Endothelial cell of umbilical vein (primary cell): Measurements from ENCODE around the gene EFHD2. TPM values are rescaled to one million over a fixed set of nuclear protein-coding genes. Genes with fewer than 3 reads are reported as not detected.

Experiments used
- BruUV-seq: library from RNA; stranded (reverse); fragments of 400-500 nt; replicated peaks from 2 replicates; lab custom pipeline; 2021; lab: Mats Ljungman, UMichigan
- CTCF ChIA-PET: fragments of 300-600, 350-600 bp; sonication (Branson Sonifier 250); formaldehyde crosslinking; loops from one replicate; lab custom pipeline; 2021; ENCODE audit warnings: antibody characterized with exemption, inconsistent platforms; lab: Charles Lee
- POLR2A ChIA-PET: fragments of 300-600, 350-600 bp; sonication (Branson Sonifier 250); formaldehyde crosslinking; loops from one replicate; lab custom pipeline; 2021; ENCODE audit warnings: antibody characterized with exemption, inconsistent platforms; lab: Charles Lee
- DNase-seq: peaks from one replicate; pipeline ENCODE4 v3.0.0-alpha.2; 2011; ENCODE audit warnings: low read depth, low spot score
- FAIRE-seq: peaks from 2 replicates; lab custom pipeline; 2011; peaks lifted over from hg19 to GRCh38; lab: Jason Lieb, UNC
- H2AFZ ChIP-seq: 2 replicates; pipeline ENCODE4 v1.6.0; 2012; ENCODE audit warnings: low read depth, low read length, control low read depth, inconsistent platforms
- H3K27ac ChIP-seq: 2 replicates; pipeline ENCODE4 v1.5.1; 2011; ENCODE audit warnings: low read depth, mild to moderate bottlenecking, control low read depth, low read length, moderate library complexity; ENCODE audit not compliant: insufficient read depth
- H3K27me3 ChIP-seq, 2 experiments: 2 replicates each; pipeline versions ENCODE4 v1.6.0 to v1.6.1; 2011; ENCODE audit warnings: low read length in 2 of 2, mixed read lengths in 1 of 2; ENCODE audit not compliant: control insufficient read depth in 2 of 2, insufficient read depth in 2 of 2
- H3K36me3 ChIP-seq, 2 experiments: 2 replicates in 1 of 2; 3 replicates in 1 of 2; pipeline ENCODE4 v1.5.1; 2011; ENCODE audit warnings: low read length in 2 of 2, mild to moderate bottlenecking in 1 of 2, moderate library complexity in 1 of 2; ENCODE audit not compliant: control insufficient read depth in 2 of 2, insufficient read depth in 2 of 2; ENCODE audit errors: extremely low read depth in 1 of 2
- H3K4me1 ChIP-seq: 3 replicates; pipeline ENCODE4 v1.5.1; 2011; ENCODE audit warnings: mild to moderate bottlenecking, low read length; ENCODE audit not compliant: control insufficient read depth, insufficient read depth; ENCODE audit errors: extremely low read depth
- H3K4me2 ChIP-seq: 2 replicates; pipeline ENCODE4 v1.6.1; 2011; ENCODE audit warnings: low read length, control low read depth, mixed read lengths; ENCODE audit not compliant: insufficient read depth
- H3K4me3 ChIP-seq, 3 experiments: fragments of 200-600 bp in 1 of 3; sonication (generic), shearing (Covaris generic) in 1 of 3; replicated peaks in 1 of 3; 2 replicates each; pipeline ENCODE4 v1.5.1; 2011 to 2016; ENCODE audit warnings: control low read depth in 3 of 3, low read length in 3 of 3, mild to moderate bottlenecking in 2 of 3, inconsistent platforms in 1 of 3, low read depth in 1 of 3, moderate library complexity in 1 of 3; ENCODE audit not compliant: insufficient read depth in 1 of 3
- H3K79me2 ChIP-seq: 2 replicates; pipeline ENCODE4 v1.6.0; 2012; ENCODE audit warnings: low read length, inconsistent platforms; ENCODE audit not compliant: control insufficient read depth, insufficient read depth
- H3K9ac ChIP-seq: replicated peaks from 2 replicates; pipeline ENCODE3; 2011; ENCODE audit warnings: low read length, control low read depth; ENCODE audit not compliant: insufficient read depth; ENCODE audit errors: extremely low read depth
- H3K9me1 ChIP-seq: replicated peaks from 3 replicates; pipeline ENCODE4 v1.6.0; 2011; ENCODE audit warnings: mild to moderate bottlenecking, low read length; ENCODE audit not compliant: control insufficient read depth, insufficient read depth; ENCODE audit errors: extremely low read depth
- H3K9me3 ChIP-seq: replicated peaks from 2 replicates; pipeline ENCODE4 v1.5.1; 2012; ENCODE audit warnings: low read length, inconsistent platforms; ENCODE audit not compliant: control insufficient read depth, insufficient read depth
- H4K20me1 ChIP-seq: replicated peaks from 2 replicates; pipeline ENCODE3; 2011; ENCODE audit warnings: mild to moderate bottlenecking, low read length; ENCODE audit not compliant: control insufficient read depth, insufficient read depth; ENCODE audit errors: extremely low read depth
- CTCF ChIP-seq, 2 donors: IDR thresholded peaks; 1 replicate in 1 of 2; 2 replicates in 1 of 2; pipeline ENCODE4 v1.5.1; 2011; ENCODE audit warnings: low read length in 2 of 2, mild to moderate bottlenecking in 2 of 2, moderate library complexity in 2 of 2, control low read depth in 1 of 2, inconsistent platforms in 1 of 2, low read depth in 1 of 2; ENCODE audit not compliant: insufficient read depth in 1 of 2; ENCODE audit errors: extremely low read depth in 1 of 2
- EZH2 ChIP-seq: IDR thresholded peaks from 2 replicates; pipeline ENCODE4 v1.6.1; 2012; ENCODE audit warnings: borderline replicate concordance, low read depth, mild to moderate bottlenecking, moderate library complexity, low read length, inconsistent platforms; ENCODE audit not compliant: severe bottlenecking
- FOS ChIP-seq: IDR thresholded peaks from 2 replicates; pipeline ENCODE4 v1.6.1; 2011; ENCODE audit warnings: mild to moderate bottlenecking, low read length, moderate library complexity, borderline replicate concordance; ENCODE audit not compliant: insufficient read depth
- GATA2 ChIP-seq: IDR thresholded peaks from 2 replicates; pipeline ENCODE4 v1.7.0; 2011; ENCODE audit warnings: low read depth, mild to moderate bottlenecking, moderate library complexity, mixed read lengths, low read length; ENCODE audit not compliant: insufficient read length, insufficient read depth
- JUN ChIP-seq: IDR thresholded peaks from 2 replicates; pipeline ENCODE4 v1.6.1; 2011; ENCODE audit warnings: borderline replicate concordance, low read depth; ENCODE audit not compliant: insufficient read length, insufficient read depth
- MAX ChIP-seq: IDR thresholded peaks from 2 replicates; pipeline ENCODE4 v1.6.1; 2011; ENCODE audit not compliant: insufficient read depth, insufficient read length
- MYC ChIP-seq: IDR thresholded peaks from one replicate; pipeline ENCODE4 v1.6.1; 2011; ENCODE audit warnings: mild to moderate bottlenecking, low read depth, low read length
- POLR2A ChIP-seq: IDR thresholded peaks from 2 replicates; pipeline ENCODE4 v1.6.1; 2012; ENCODE audit warnings: low read depth, mild to moderate bottlenecking, control low read depth, low read length
- POLR2AphosphoS5 ChIP-seq: IDR thresholded peaks from 2 replicates; pipeline ENCODE4 v1.6.1; 2012; ENCODE audit warnings: low read depth, mild to moderate bottlenecking, control low read depth, low read length, moderate library complexity; ENCODE audit not compliant: insufficient read depth
- dilution Hi-C: fragments of 300-500 bp; cut with MboI; formaldehyde crosslinking; loops from one replicate; pipeline ENCODE4 v1.15.0; 2019; ENCODE audit warnings: low sequenced_read_pairs; ENCODE audit not compliant: extremely low pct_ligation_motif_present
- intact Hi-C: fragments of 100-400 bp; cut with micrococcal nuclease; formaldehyde crosslinking; loops from one replicate; pipeline ENCODE4 v1.10.0; 2022
- polyA plus RNA-seq, 4 experiments: library from polyadenylated mRNA; depleted of rRNA in 3 of 4; stranded (reverse) in 3 of 4; unstranded in 1 of 4; fragments of >200 nt; gene quantifications; 2 replicates each; pipeline versions ENCODE4 v1.2.1 to v1.2.3, GENCODE V29; 2011 to 2012; ENCODE audit warnings: missing spikeins in 1 of 4
- total RNA-seq: library from RNA; stranded (reverse); gene quantifications from 2 replicates; pipeline ENCODE4 v1.2.3, GENCODE V29; 2021

EFHD2 gene
- total and polyA plus RNA-seq, 2 donors (not counting 3 experiments of a cell fraction or from before 2014, with no cell fraction given), result 50.2 to 73.5 TPM

- no TSS peak for BruUV-seq
- intact Hi-C loops, result no loop called here
- no peaks in the 10 kb centered on the region for H3K9me1 ChIP-seq
These were observed 35.0 kb downstream of the EFHD2 start for GRCh38 chr1:15444468-15445389.

More at GRCh38 chr1:15444468-15445389, 35.0 kb downstream of the EFHD2 start:
- H3K9me3 ChIP-seq, result no peaks in the 10 kb centered on the region
- H4K20me1 ChIP-seq, result no peaks in the 10 kb centered on the region
- H3K79me2 ChIP-seq, result no peaks in the 10 kb centered on the region
- H3K4me1 ChIP-seq, result no peaks in the 10 kb centered on the region
- H3K27me3 ChIP-seq, result peaks cover 0 to 2% of the 10 kb centered on the region in 2 experiments
- FAIRE-seq (no peak), DNase-seq (no peak)
- H3K4me3 ChIP-seq, result no peak overlapping the region
- no peak overlapping the region for H3K9ac ChIP-seq
- dilution Hi-C loops, result no loop called here
- no peak overlapping the region for H3K4me2 ChIP-seq
- no peaks in the 10 kb centered on the region for H3K36me3 ChIP-seq
- ChIA-PET POLR2A (interaction anchor here (0.5 kb wide), 1 partner anchor 24 kb away, joined by 4 read pairs; no protein-coding TSS in a partner anchor), CTCF (interaction anchor here (1.9 kb wide), 1 partner anchor 13 kb away, joined by 13 read pairs; no protein-coding TSS in a partner anchor)
- H3K27ac ChIP-seq, result no peak overlapping the region
- H2AFZ ChIP-seq, result no peak overlapping the region
- TF ChIP-seq MAX (no peak), EZH2 (no peak), JUN (no peak), POLR2AphosphoS5 (no peak), POLR2A (no peak), FOS (no peak), GATA2 (no peak), MYC (no peak), CTCF (IDR thresholded peaks at IDR 0.05; ENCODE audit: extremely low read depth in 1 of 2, insufficient read depth in 1 of 2, low read depth in 1 of 2, low read length in 2 of 2) (no peak)
